ENCODE data around the gene R3HDM4. TPM values are rescaled to one million over a fixed set of nuclear protein-coding genes. Genes with fewer than 3 reads are reported as not detected.

R3HDM4 gene
- total RNA-seq, 2 experiments from 2014 or later: 73.7 to 83.3 TPM

GRCh38 chr19:875265-875879 is 37.6 kb downstream of the R3HDM4 start:
- CTCF ChIA-PET: no interaction called here
- no peak for ATAC-seq
- intact Hi-C loops (cut with DNase I, micrococcal nuclease): no loop called here

GRCh38 chr19:873561-874041 is 39.4 kb downstream of the R3HDM4 start:
- Mint-ChIP-seq H3K27ac (no peak overlapping the region), H3K9me3 (ENCODE audit: low read depth) (no peaks in the 10 kb centered on the region), H3K36me3 (ENCODE audit: low read depth) (peaks cover 8% of the 10 kb centered on the region), H3K4me3 (no peak overlapping the region), H3K4me1 (peaks cover 12% of the 10 kb centered on the region), H3K27me3 (no peaks in the 10 kb centered on the region)
- intact Hi-C loops (cut with DNase I, micrococcal nuclease): loop anchor here in 1 of 2 experiments (1.0 kb wide), 3 partner anchors 11 to 193 kb away; partner anchors contain the start of genes MED16 and RNU6-9
- CTCF ChIA-PET: no interaction called here
- POLR2A ChIA-PET: no interaction called here
- ATAC-seq (no peak), DNase-seq (no peak)

More at GRCh38 chr19:875265-875879, 37.6 kb downstream of the R3HDM4 start:
- peaks cover 3% of the 10 kb centered on the region for H3K36me3 Mint-ChIP-seq (ENCODE audit: low read depth)
- POLR2A ChIA-PET: interaction anchor here (0.6 kb wide), 1 partner anchor 11 kb away, joined by 7 read pairs; no protein-coding TSS in a partner anchor
- no peak overlapping the region for H3K27ac Mint-ChIP-seq
- H3K27me3 Mint-ChIP-seq: no peaks in the 10 kb centered on the region
- no peak overlapping the region for H3K4me3 Mint-ChIP-seq
- H3K9me3 Mint-ChIP-seq (ENCODE audit: low read depth): no peaks in the 10 kb centered on the region
- H3K4me1 Mint-ChIP-seq: peaks cover 12% of the 10 kb centered on the region
- DNase-seq: no peak

- H3K27me3 Mint-ChIP-seq: no peaks in the 10 kb centered on the region
- ChIA-PET POLR2A (interaction anchor here (1.3 kb wide), 1 partner anchor 10 kb away, joined by 3 read pairs; no protein-coding TSS in a partner anchor), CTCF (interaction anchor here (0.8 kb wide), 1 partner anchor 128 kb away, joined by 3 read pairs; no protein-coding TSS in a partner anchor)
- ATAC-seq (peak; percentile 89), DNase-seq (peak; percentile 85)
- no peak overlapping the region for H3K27ac Mint-ChIP-seq
- peaks cover 9% of the 10 kb centered on the region for H3K36me3 Mint-ChIP-seq (ENCODE audit: low read depth)
- H3K4me1 Mint-ChIP-seq: peaks cover 12% of the 10 kb centered on the region
- H3K9me3 Mint-ChIP-seq (ENCODE audit: low read depth): no peaks in the 10 kb centered on the region
- intact Hi-C loops (cut with DNase I, micrococcal nuclease): loop anchor here in 1 of 2 experiments (1.0 kb wide), 3 partner anchors 11 to 193 kb away; partner anchors contain the start of genes MED16 and RNU6-9
- H3K4me3 Mint-ChIP-seq: no peak overlapping the region
Observed at GRCh38 chr19:873084-873483, 39.9 kb downstream of the R3HDM4 start.

GRCh38 chr19:872266-872951 is 40.6 kb downstream of the R3HDM4 start:
- H3K27me3 Mint-ChIP-seq: no peaks in the 10 kb centered on the region
- ATAC-seq (peak; percentile 90), DNase-seq (peak; percentile 88)
- ChIA-PET POLR2A (interaction anchor here (1.3 kb wide), 1 partner anchor 9 kb away, joined by 3 read pairs; no protein-coding TSS in a partner anchor), CTCF (interaction anchor here (0.8 kb wide), 1 partner anchor 128 kb away, joined by 3 read pairs; no protein-coding TSS in a partner anchor)
- no peaks in the 10 kb centered on the region for H3K9me3 Mint-ChIP-seq (ENCODE audit: low read depth)
- H3K4me3 Mint-ChIP-seq: no peak overlapping the region
- intact Hi-C loops (cut with DNase I, micrococcal nuclease): no loop called here
- H3K4me1 Mint-ChIP-seq: peaks cover 12% of the 10 kb centered on the region
- peaks cover 9% of the 10 kb centered on the region for H3K36me3 Mint-ChIP-seq (ENCODE audit: low read depth)
- H3K27ac Mint-ChIP-seq: no peak overlapping the region

- Mint-ChIP-seq H3K4me1 (peaks cover 12% of the 10 kb centered on the region), H3K4me3 (no peak overlapping the region), H3K36me3 (ENCODE audit: low read depth) (peaks cover 9% of the 10 kb centered on the region), H3K27ac (no peak overlapping the region), H3K9me3 (ENCODE audit: low read depth) (no peaks in the 10 kb centered on the region), H3K27me3 (no peaks in the 10 kb centered on the region)
- no peak for ATAC-seq
- ChIA-PET POLR2A (interaction anchor here (0.6 to 1.3 kb wide), 2 partner anchors 8 to 80 kb away, joined by 3 to 4 read pairs; no protein-coding TSS in a partner anchor), CTCF (no interaction called here)
- DNase-seq: no peak
- intact Hi-C loops (cut with DNase I, micrococcal nuclease): no loop called here
Observed at GRCh38 chr19:871446-872265, 41.4 kb downstream of the R3HDM4 start.

- POLR2A ChIA-PET: no interaction called here
- H3K9me3 Mint-ChIP-seq (ENCODE audit: low read depth): no peaks in the 10 kb centered on the region
- DNase-seq: no peak
- CTCF ChIA-PET: no interaction called here
- H3K4me1 Mint-ChIP-seq: peaks cover 12% of the 10 kb centered on the region
- intact Hi-C loops (cut with DNase I, micrococcal nuclease): no loop called here
- ATAC-seq: no peak
- H3K36me3 Mint-ChIP-seq (ENCODE audit: low read depth): peaks cover 9% of the 10 kb centered on the region
- no peak overlapping the region for H3K27ac Mint-ChIP-seq
- no peak overlapping the region for H3K4me3 Mint-ChIP-seq
- no peaks in the 10 kb centered on the region for H3K27me3 Mint-ChIP-seq
Observed at GRCh38 chr19:870963-871401, 42.0 kb downstream of the R3HDM4 start.

GRCh38 chr19:870314-870713 is 42.7 kb downstream of the R3HDM4 start:
- H3K4me1 Mint-ChIP-seq: peaks cover 12% of the 10 kb centered on the region
- H3K27me3 Mint-ChIP-seq: no peaks in the 10 kb centered on the region
- H3K27ac Mint-ChIP-seq: no peak overlapping the region
- POLR2A ChIA-PET: no interaction called here
- no peak for DNase-seq
- intact Hi-C loops (cut with DNase I, micrococcal nuclease): no loop called here
- H3K9me3 Mint-ChIP-seq (ENCODE audit: low read depth): no peaks in the 10 kb centered on the region
- ATAC-seq: no peak
- CTCF ChIA-PET: no interaction called here
- peaks cover 9% of the 10 kb centered on the region for H3K36me3 Mint-ChIP-seq (ENCODE audit: low read depth)
- no peak overlapping the region for H3K4me3 Mint-ChIP-seq

GRCh38 chr19:869245-870177 is 43.5 kb downstream of the R3HDM4 start:
- ChIA-PET POLR2A (no interaction called here), CTCF (no interaction called here)
- peaks cover 12% of the 10 kb centered on the region for H3K4me1 Mint-ChIP-seq
- intact Hi-C loops (cut with DNase I, micrococcal nuclease): no loop called here
- peaks cover 9% of the 10 kb centered on the region for H3K36me3 Mint-ChIP-seq (ENCODE audit: low read depth)
- H3K9me3 Mint-ChIP-seq (ENCODE audit: low read depth): no peaks in the 10 kb centered on the region
- no peaks in the 10 kb centered on the region for H3K27me3 Mint-ChIP-seq
- no peak for DNase-seq
- H3K27ac Mint-ChIP-seq: no peak overlapping the region
- no peak overlapping the region for H3K4me3 Mint-ChIP-seq
- no peak for ATAC-seq

- ATAC-seq (no peak), DNase-seq (no peak)
- Mint-ChIP-seq H3K4me1 (peaks cover 15% of the 10 kb centered on the region), H3K27me3 (no peaks in the 10 kb centered on the region), H3K4me3 (no peak overlapping the region), H3K36me3 (ENCODE audit: low read depth) (peaks cover 9% of the 10 kb centered on the region), H3K9me3 (ENCODE audit: low read depth) (no peaks in the 10 kb centered on the region), H3K27ac (no peak overlapping the region)
- ChIA-PET POLR2A (no interaction called here), CTCF (no interaction called here)
- intact Hi-C loops (cut with DNase I, micrococcal nuclease): no loop called here
Observed at GRCh38 chr19:868458-869244, 44.4 kb downstream of the R3HDM4 start.

GRCh38 chr19:867855-868457 is 45.1 kb downstream of the R3HDM4 start:
- Mint-ChIP-seq H3K36me3 (ENCODE audit: low read depth) (peaks cover 9% of the 10 kb centered on the region), H3K4me3 (no peak overlapping the region), H3K27me3 (no peaks in the 10 kb centered on the region), H3K9me3 (ENCODE audit: low read depth) (no peaks in the 10 kb centered on the region), H3K27ac (no peak overlapping the region), H3K4me1 (peaks cover 20% of the 10 kb centered on the region)
- DNase-seq: no peak
- CTCF ChIA-PET: no interaction called here
- intact Hi-C loops (cut with DNase I, micrococcal nuclease): no loop called here
- no peak for ATAC-seq
- POLR2A ChIA-PET: no interaction called here

Data from activated CD4-positive, alpha-beta T cell treated with anti-CD3 and anti-CD28 coated beads for 36 hours (primary cell).